Activated CD8-positive, alpha-beta memory T cell treated with anti-CD3 and anti-CD28 coated beads for 24 hours (primary cell): Measurements from ENCODE around the gene BID.
"Not testable (repeated sequence)": the region's sequence is repeated elsewhere in the genome, so short reads cannot be mapped to it uniquely, and the experiment has no call there.

Experiments
- DNase-seq: peaks from one replicate; pipeline ENCODE4 v3.0.0-alpha.2; 2020

BID gene

DNA sequence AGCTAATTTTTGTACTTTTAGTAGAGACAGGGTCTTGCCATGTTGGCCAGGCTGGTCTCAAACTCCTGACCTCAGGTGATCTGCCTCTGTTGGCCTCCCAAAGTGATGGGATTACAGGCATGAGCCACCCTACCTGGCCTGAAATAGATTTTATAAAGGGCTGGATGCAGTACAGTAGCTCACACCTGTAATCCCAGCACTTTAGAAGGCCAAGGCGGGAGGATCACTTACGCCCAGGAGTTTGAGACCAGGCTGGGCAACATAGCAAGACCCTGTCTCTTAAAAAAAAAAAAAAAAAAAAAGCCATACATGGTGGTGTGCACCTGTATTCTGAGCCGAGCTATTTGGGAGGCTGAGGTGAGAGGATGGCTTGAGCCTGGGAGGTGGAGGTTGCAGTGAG, 76.0 kb downstream of the BID start:
- DNase-seq, result not testable (repeated sequence)

- not testable (repeated sequence) for DNase-seq
These were observed 77.1 kb downstream of the BID start for GRCh38 chr22:17697196-17697595.

DNA sequence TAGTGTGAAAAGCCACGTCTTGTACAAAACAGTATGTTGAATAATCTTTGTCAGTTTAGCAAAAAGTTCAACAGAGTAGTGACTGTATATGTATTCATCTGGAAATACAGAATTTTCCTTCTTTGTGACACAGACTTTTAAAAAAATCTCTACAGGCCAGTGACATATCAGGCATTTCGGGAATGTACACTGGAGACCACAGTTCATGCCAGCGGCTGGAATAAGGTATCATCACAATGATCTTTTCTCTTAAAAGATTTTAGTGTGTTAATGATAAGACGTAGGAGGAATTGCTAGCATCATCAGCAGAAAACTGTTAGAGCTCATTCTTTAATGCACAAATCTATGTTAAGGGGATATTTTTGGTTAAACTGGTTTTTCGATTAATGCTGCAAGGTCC, 78.3 kb downstream of the BID start:
- DNase-seq, result no peak

- no peak for DNase-seq
These were observed 79.5 kb downstream of the BID start for GRCh38 chr22:17694752-17695151.

DNA sequence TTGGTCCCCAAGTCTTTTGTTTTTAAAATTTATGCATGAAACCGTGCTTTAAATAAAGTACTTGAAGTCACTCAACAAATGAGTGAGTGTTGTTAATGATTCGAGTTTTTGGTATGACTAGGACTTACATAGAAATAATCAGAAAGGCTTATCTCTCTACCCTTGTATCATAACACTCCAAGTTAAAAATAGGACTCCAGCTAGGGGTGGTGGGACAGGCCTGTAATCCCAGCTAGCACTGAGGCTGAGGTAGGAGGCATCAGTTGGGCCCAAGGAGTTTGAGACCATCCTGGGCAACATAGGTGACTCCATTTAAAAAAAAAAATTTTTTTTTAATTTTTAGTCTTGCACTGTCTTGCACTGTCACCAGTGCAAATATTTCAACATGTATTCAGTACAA, 80.1 kb downstream of the BID start:
- no peak for DNase-seq

- no peak for DNase-seq
These were observed 81.4 kb downstream of the BID start for GRCh38 chr22:17692841-17693240.

GRCh38 chr22:17684245-17684644, 90.0 kb downstream of the BID start:
- no peak for DNase-seq
